ENCODE results near the gene FCN1.

The FCN1 gene

GRCh38 chr9:134929193-134930158, 11.8 kb upstream of the FCN1 start:
- TF ChIP-seq TAF1 (IDR thresholded peaks at IDR 0.05; ENCODE audit: borderline replicate concordance, insufficient read depth, low read length) (no peak), SIN3A (IDR thresholded peaks at IDR 0.05; ENCODE audit: borderline replicate concordance, insufficient read depth, low read length) (no peak), FOXP2 (optimal IDR thresholded peaks at IDR 0.05; ENCODE audit: borderline replicate concordance, extremely low read depth, extremely low read length, insufficient read depth) (no peak), REST (IDR thresholded peaks at IDR 0.05; ENCODE audit: insufficient read depth in 1 of 2, low read depth in 2 of 2, low read length in 2 of 2) (no peak), POLR2AphosphoS5 (IDR thresholded peaks at IDR 0.05; ENCODE audit: low read depth, low read length) (no peak)

GRCh38 chr9:134928436-134929192, 10.9 kb upstream of the FCN1 start:
- TF ChIP-seq TAF1 (IDR thresholded peaks at IDR 0.05; ENCODE audit: borderline replicate concordance, insufficient read depth, low read length) (no peak), POLR2AphosphoS5 (IDR thresholded peaks at IDR 0.05; ENCODE audit: low read depth, low read length) (no peak), SIN3A (IDR thresholded peaks at IDR 0.05; ENCODE audit: borderline replicate concordance, insufficient read depth, low read length) (no peak), REST (IDR thresholded peaks at IDR 0.05; ENCODE audit: insufficient read depth in 1 of 2, low read depth in 2 of 2, low read length in 2 of 2) (no peak), FOXP2 (optimal IDR thresholded peaks at IDR 0.05; ENCODE audit: borderline replicate concordance, extremely low read depth, extremely low read length, insufficient read depth) (no peak)

GRCh38 chr9:134925011-134925511, 7.3 kb upstream of the FCN1 start:
- TF ChIP-seq POLR2AphosphoS5 (IDR thresholded peaks at IDR 0.05; ENCODE audit: low read depth, low read length) = no peak

GRCh38 chr9:134923466-134923865, 5.8 kb upstream of the FCN1 start:
- TF ChIP-seq REST (IDR thresholded peaks at IDR 0.05; ENCODE audit: insufficient read depth in 1 of 2, low read depth in 2 of 2, low read length in 2 of 2) (no peak), SIN3A (IDR thresholded peaks at IDR 0.05; ENCODE audit: borderline replicate concordance, insufficient read depth, low read length) (no peak), POLR2AphosphoS5 (IDR thresholded peaks at IDR 0.05; ENCODE audit: low read depth, low read length) (no peak), TAF1 (IDR thresholded peaks at IDR 0.05; ENCODE audit: borderline replicate concordance, insufficient read depth, low read length) (no peak)

DNA sequence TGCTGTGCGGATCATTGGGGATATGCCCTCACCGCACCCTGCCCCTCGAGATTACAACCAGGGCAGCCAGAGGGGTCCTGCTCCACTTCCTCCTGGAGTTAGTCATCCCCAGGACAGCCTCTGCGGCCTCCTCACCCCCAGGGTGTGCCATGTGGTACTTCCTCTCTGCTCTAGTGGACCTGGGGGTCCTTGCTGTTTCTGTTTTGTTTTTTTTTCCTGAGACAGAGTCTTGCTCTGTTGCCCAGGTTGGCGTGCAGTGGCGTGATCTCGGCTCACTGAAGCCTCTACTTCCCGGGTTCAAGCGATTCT, 5.2 kb upstream of the FCN1 start:
- no peak for TF ChIP-seq TAF1 (IDR thresholded peaks at IDR 0.05; ENCODE audit: borderline replicate concordance, insufficient read depth, low read length)
- no peak for TF ChIP-seq FOXP2 (optimal IDR thresholded peaks at IDR 0.05; ENCODE audit: borderline replicate concordance, extremely low read depth, extremely low read length, insufficient read depth)
- TF ChIP-seq POLR2AphosphoS5 (IDR thresholded peaks at IDR 0.05; ENCODE audit: low read depth, low read length) = no peak
- TF ChIP-seq SIN3A (IDR thresholded peaks at IDR 0.05; ENCODE audit: borderline replicate concordance, insufficient read depth, low read length) = no peak
- TF ChIP-seq REST (IDR thresholded peaks at IDR 0.05; ENCODE audit: insufficient read depth in 1 of 2, low read depth in 2 of 2, low read length in 2 of 2) = no peak

Measured in PFSK-1 (cell line).